Adrenal gland (tissue), 12 donors: ENCODE data around the gene MYH11. TPM values are rescaled to one million over a fixed set of nuclear protein-coding genes. Genes with fewer than 3 reads are reported as not detected.
"Not testable (repeated sequence)": the region's sequence is repeated elsewhere in the genome, so short reads cannot be mapped to it uniquely, and the experiment has no call there.

Experiments
- DNase-seq, 7 donors: peaks; one replicate each; pipeline ENCODE4 v3.0.0-alpha.2; 2019 to 2020
- H3K27ac ChIP-seq, 5 donors: fragments of 200-600 bp; sonication (generic) in 4 of 5; 1 replicate in 3 of 5; 2 replicates in 2 of 5; pipeline versions ENCODE4 v1.5.1 to v1.8.0; 2016 to 2020; ENCODE audit warnings: mild to moderate bottlenecking in 1 of 5
- H3K27me3 ChIP-seq: fragments of 200-600 bp; 2 replicates; pipeline ENCODE4 v1.8.0; 2021
- H3K36me3 ChIP-seq, 2 donors: fragments of 200-600 bp; replicated peaks in 1 of 2; 1 replicate in 1 of 2; 2 replicates in 1 of 2; pipeline versions ENCODE4 v1.5.1 to v1.8.0; 2018 to 2022
- H3K4me1 ChIP-seq, 2 donors: fragments of 200-600 bp; replicated peaks in 1 of 2; 1 replicate in 1 of 2; 2 replicates in 1 of 2; pipeline versions ENCODE4 v1.5.1 to v1.8.0; 2018 to 2021
- H3K4me3 ChIP-seq, 4 donors: fragments of 200-600 bp; sonication (generic) in 3 of 4; one replicate each; pipeline ENCODE4 v1.5.1; 2016 to 2018
- H3K9me3 ChIP-seq, 3 donors: fragments of 200-600 bp; sonication (generic) in 1 of 3; replicated peaks in 1 of 3; 1 replicate in 2 of 3; 2 replicates in 1 of 3; pipeline versions ENCODE4 v1.5.1 to v1.8.0; 2016 to 2021
- POLR2A ChIP-seq, 2 donors: fragments of 450-650 bp; IDR thresholded peaks; one replicate each; pipeline ENCODE4 v1.6.1; 2017; ENCODE audit warnings: antibody characterized with exemption in 2 of 2, mild to moderate bottlenecking in 2 of 2, moderate library complexity in 1 of 2
- WGBS, 4 donors: extraction: QIAGEN DNeasy Blood & Tissue Kit in 2 of 4; methylation state at CpG; one replicate each; pipeline versions ENCODE4 v1.1.5 to v1.1.7; 2013 to 2017; 5-methylcytosine and 5-hydroxymethylcytosine counted together
- intact Hi-C, 2 donors: fragments of 100-400 bp; cut with DNase I; formaldehyde crosslinking; loops; one replicate each; pipeline versions ENCODE4 v1.14.1 to v1.15.0; 2022 to 2023
- polyA plus RNA-seq, 3 donors: library from polyadenylated mRNA; stranded (reverse); fragments of 200-250 nt in 2 of 3; fragments of 350-450 nt in 1 of 3; fragmentation: Illumina TruSeq in 1 of 3; extraction: RNeasy Lipid Tissue Mini Kit (QIAGEN cat#74804) in 1 of 3; gene quantifications; one replicate each; pipeline ENCODE4 v1.2.3, GENCODE V29; 2013 to 2014
- total RNA-seq, 9 donors: library from RNA; depleted of rRNA in 4 of 9; stranded (reverse); fragments of >200 nt in 4 of 9; fragments of 120-200 nt in 1 of 9; fragmentation: NEBNext Ultra II Directional in 1 of 9; extraction: Animal tissue kit (Norgen Biotek cat#: 25700) in 1 of 9; gene quantifications; one replicate each; pipeline versions ENCODE4 v1.1.0 to v1.2.4, GENCODE V29; 2013 to 2023
- TF ChIP-seq, protein P1 (sequence below), 6 experiments: fragments of 450-650 bp in 4 of 6; fragments of 200-600 bp in 2 of 6; sonication (generic) in 1 of 6; IDR thresholded peaks; 1 replicate in 5 of 6; 2 replicates in 1 of 6; pipeline versions ENCODE4 v1.5.1 to v1.8.0; 2016 to 2021; ENCODE audit warnings: antibody characterized with exemption in 6 of 6, mild to moderate bottlenecking in 2 of 6, moderate library complexity in 1 of 6
- donor health status: healthy with polysubstance abuse.
- donor health status: Bipolar disorder and iron deficiency.
- donor health status: DM: yes; HTN: yes; CAD: no.
- donor health status: DM: no; HTN: no; CAD: no.
- donor health status: DM: no; HTN: no; CAD: no.
- donor health status: DM: yes; HTN: yes; CAD: no.

MYH11 gene
- total and polyA plus RNA-seq, 12 donors, result 2.4 to 45.1 (median 16.5) TPM

DNA sequence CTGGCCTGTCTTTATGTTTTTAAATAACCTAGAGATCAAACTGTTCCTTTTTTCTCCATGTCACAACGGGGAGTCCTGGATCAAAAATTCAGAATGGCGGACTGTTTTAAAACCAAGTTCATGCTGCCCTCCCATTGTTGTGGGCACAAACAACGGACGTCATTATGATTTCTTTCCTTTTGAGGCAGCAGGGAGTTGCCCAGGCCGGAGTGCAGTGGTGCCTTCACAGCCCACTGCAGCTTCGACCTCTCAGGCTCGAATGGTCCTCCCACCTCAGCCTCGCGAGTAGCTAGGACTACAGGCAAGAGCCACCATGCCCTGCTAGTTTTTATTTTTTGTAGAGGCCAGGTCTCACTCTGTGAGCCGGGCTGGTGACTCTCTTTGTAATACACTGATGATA is 180.3 kb downstream of the MYH11 start:
- Histone ChIP-seq H3K27me3 (no peaks in the 10 kb centered on the region), H3K4me1 (peaks cover 7 to 9% of the 10 kb centered on the region in 2 donors), H3K4me3 (no peak overlapping the region), H3K27ac (no peak overlapping the region), H3K36me3 (peaks cover 0 to 18% of the 10 kb centered on the region in 2 donors), H3K9me3 (no peaks in the 10 kb centered on the region)
- intact Hi-C loops, result no loop called here
- TF ChIP-seq, protein P1, sequence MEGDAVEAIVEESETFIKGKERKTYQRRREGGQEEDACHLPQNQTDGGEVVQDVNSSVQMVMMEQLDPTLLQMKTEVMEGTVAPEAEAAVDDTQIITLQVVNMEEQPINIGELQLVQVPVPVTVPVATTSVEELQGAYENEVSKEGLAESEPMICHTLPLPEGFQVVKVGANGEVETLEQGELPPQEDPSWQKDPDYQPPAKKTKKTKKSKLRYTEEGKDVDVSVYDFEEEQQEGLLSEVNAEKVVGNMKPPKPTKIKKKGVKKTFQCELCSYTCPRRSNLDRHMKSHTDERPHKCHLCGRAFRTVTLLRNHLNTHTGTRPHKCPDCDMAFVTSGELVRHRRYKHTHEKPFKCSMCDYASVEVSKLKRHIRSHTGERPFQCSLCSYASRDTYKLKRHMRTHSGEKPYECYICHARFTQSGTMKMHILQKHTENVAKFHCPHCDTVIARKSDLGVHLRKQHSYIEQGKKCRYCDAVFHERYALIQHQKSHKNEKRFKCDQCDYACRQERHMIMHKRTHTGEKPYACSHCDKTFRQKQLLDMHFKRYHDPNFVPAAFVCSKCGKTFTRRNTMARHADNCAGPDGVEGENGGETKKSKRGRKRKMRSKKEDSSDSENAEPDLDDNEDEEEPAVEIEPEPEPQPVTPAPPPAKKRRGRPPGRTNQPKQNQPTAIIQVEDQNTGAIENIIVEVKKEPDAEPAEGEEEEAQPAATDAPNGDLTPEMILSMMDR (IDR thresholded peaks at IDR 0.05), result no peak
- no peak for TF ChIP-seq POLR2A (IDR thresholded peaks at IDR 0.05)
- WGBS, 4 donors, result 79 to 90% (median 84%) methylated on average over 7 to 10 of the region's 10 CpGs
- no peak for DNase-seq

DNA sequence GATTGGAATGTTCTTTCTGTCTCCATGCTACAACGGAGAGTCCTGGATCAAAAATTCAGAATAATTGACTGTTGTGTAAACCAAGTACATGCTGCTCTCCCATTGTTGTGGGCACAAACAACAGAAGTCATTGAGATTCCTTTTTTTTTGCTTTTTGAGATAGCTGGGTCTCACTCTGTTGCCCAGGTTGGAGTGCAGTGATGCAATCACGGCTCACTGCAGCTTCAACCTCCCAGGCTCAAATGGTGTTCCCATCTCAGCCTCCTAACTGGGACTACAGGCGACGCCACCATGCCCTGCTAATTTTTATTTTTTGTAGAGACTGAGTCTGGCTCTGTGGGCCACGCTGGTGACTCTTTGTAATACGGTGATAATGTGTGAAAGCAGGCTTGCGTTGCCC is 182.3 kb downstream of the MYH11 start:
- intact Hi-C loops, result no loop called here
- H3K27me3 ChIP-seq, result no peaks in the 10 kb centered on the region
- 95 to 97% (median 96%) methylated on average over 6 to 7 of the region's 7 CpGs for WGBS, 4 donors
- no peak overlapping the region for H3K4me3 ChIP-seq
- no peaks in the 10 kb centered on the region for H3K9me3 ChIP-seq
- peaks cover 0 to 19% of the 10 kb centered on the region in 2 donors for H3K36me3 ChIP-seq
- H3K4me1 ChIP-seq, result peaks cover 6 to 9% of the 10 kb centered on the region in 2 donors
- no peak overlapping the region for H3K27ac ChIP-seq
- TF ChIP-seq, protein P1 (IDR thresholded peaks at IDR 0.05), result no peak
- no peak for TF ChIP-seq POLR2A (IDR thresholded peaks at IDR 0.05)
- DNase-seq, result no peak

DNA sequence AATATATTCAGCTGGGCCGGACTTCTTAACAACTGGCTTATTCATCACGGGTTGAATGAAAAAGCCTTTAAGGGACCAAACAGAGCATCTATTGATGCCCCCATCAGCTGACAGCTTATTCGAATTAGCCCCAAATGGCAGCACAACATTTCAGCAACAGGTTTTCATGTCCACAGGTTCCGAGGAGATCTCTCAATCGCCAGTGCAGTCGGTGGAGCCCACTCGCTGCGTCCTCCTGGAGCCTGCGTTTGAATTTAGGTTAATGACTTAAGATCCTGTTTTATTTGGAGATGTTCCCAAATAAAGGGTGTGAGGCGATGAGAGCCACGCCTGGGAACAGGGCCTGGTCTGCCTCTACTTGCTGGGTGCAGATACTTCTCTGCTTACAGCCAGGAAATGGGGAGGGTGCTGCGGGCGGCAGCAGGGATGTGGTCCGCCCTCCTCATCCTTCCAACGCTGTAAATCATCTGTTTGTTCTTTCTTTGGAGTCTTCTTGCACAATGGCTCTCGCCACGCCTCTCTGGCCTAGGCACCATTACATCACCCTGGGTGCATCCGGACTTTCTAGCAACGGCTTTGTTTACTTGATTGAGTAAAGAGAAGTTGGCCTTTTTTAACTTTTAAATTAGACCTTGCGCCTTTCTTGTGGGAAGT is 184.2 kb downstream of the MYH11 start:
- Histone ChIP-seq H3K4me3 (peak overlapping the region in 1 of 4 donors; percentile 17), H3K27me3 (no peaks in the 10 kb centered on the region), H3K4me1 (peaks cover 6 to 9% of the 10 kb centered on the region in 2 donors), H3K36me3 (peaks cover 0 to 15% of the 10 kb centered on the region in 2 donors), H3K9me3 (no peaks in the 10 kb centered on the region), H3K27ac (peak overlapping the region in 3 of 5 donors; percentile 49 to 89 (median 78))
- no peak for TF ChIP-seq POLR2A (IDR thresholded peaks at IDR 0.05)
- TF ChIP-seq, protein P1 (IDR thresholded peaks at IDR 0.05), result no peak
- peak; percentile 62 to 95 (median 82) for DNase-seq
- 47 to 60% (median 56%) methylated on average over 15 to 20 of the region's 20 CpGs for WGBS, 4 donors
- intact Hi-C loops, result no loop called here

DNA sequence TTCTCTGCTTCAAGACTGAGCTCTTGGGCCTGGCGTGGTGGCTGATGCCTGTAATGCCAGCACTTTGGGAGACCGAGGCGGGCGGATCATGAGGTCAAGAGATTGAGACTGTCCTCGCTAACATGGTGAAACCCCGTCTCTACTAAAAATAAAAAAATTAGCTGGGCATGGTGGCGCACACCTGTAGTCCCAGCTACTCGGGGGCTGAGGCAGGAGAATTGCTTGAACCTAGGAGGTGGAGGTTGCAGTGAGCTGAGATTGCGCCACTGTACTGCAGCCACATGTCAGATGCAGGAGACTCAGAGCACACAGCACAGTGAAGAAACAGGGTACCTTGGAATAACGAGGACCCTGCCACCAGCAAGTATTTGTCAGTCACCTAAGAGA is 184.7 kb downstream of the MYH11 start:
- H3K4me1 ChIP-seq, intact Hi-C loops, DNase-seq, H3K27me3 ChIP-seq, H3K4me3 ChIP-seq, H3K9me3 ChIP-seq: not testable (repeated sequence)
- peak overlapping the region in 3 of 5 donors; percentile 49 to 89 (median 78) for H3K27ac ChIP-seq
- WGBS, 4 donors, result 85 to 92% (median 90%) methylated on average over 10 of the region's 10 CpGs
- H3K36me3 ChIP-seq, result peaks cover 0 to 20% of the 10 kb centered on the region in 2 donors
